Calu3 (cell line): ENCODE data around the gene VANGL1. TPM values are rescaled to one million over a fixed set of nuclear protein-coding genes. Genes with fewer than 3 reads are reported as not detected.

ENCODE experiments used
- BruUV-seq: library from RNA; stranded (reverse); fragments of 400-500 nt; replicated peaks from 2 replicates; lab custom pipeline; 2021; lab: Mats Ljungman, UMichigan
- CTCF ChIA-PET: fragments of 300-600 bp; sonication (Branson Sonifier 250); formaldehyde crosslinking; loops from one replicate; lab custom pipeline; 2022; ENCODE audit warnings: antibody characterized with exemption; lab: Charles Lee
- DNase-seq: peaks from one replicate; pipeline ENCODE4 v3.0.0; 2022
- H3K27ac Mint-ChIP-seq: one replicate; pipeline ENCODE4 v1.8.0; 2022; ENCODE audit warnings: mixed read lengths; ENCODE audit not compliant: unreplicated experiment
- H3K27me3 Mint-ChIP-seq: one replicate; pipeline ENCODE4 v1.8.0; 2022; ENCODE audit warnings: mixed read lengths; ENCODE audit not compliant: unreplicated experiment
- H3K36me3 Mint-ChIP-seq: one replicate; pipeline ENCODE4 v1.8.0; 2022; ENCODE audit warnings: mild to moderate bottlenecking, moderate library complexity, mixed read lengths; ENCODE audit not compliant: insufficient read depth, unreplicated experiment
- H3K4me1 Mint-ChIP-seq: one replicate; pipeline ENCODE4 v1.8.0; 2022; ENCODE audit warnings: mild to moderate bottlenecking, low read depth, mixed read lengths; ENCODE audit not compliant: unreplicated experiment
- H3K4me3 Mint-ChIP-seq: one replicate; pipeline ENCODE4 v1.8.0; 2022; ENCODE audit warnings: mild to moderate bottlenecking, low read depth, moderate library complexity, mixed read lengths; ENCODE audit not compliant: unreplicated experiment
- H3K9me3 Mint-ChIP-seq: one replicate; pipeline ENCODE4 v1.8.0; 2022; ENCODE audit warnings: low read depth, mixed read lengths; ENCODE audit not compliant: unreplicated experiment
- intact Hi-C: fragments of 100-400 bp; cut with micrococcal nuclease; formaldehyde crosslinking; loops from one replicate; pipeline ENCODE4 v1.10.0; 2022; ENCODE audit not compliant: unreplicated experiment
- total RNA-seq: library from RNA; stranded (reverse); gene quantifications from 2 replicates; pipeline ENCODE4 v1.2.3, GENCODE V29; 2022
- TF ChIP-seq, protein P1 (sequence below): fragments of 200-600 bp; IDR thresholded peaks from one replicate; pipeline ENCODE4 v1.8.0; 2022; ENCODE audit warnings: antibody characterized with exemption; ENCODE audit not compliant: unreplicated experiment

The VANGL1 gene
- total RNA-seq, 1 experiment from 2014 or later, result 22.4 TPM

DNA sequence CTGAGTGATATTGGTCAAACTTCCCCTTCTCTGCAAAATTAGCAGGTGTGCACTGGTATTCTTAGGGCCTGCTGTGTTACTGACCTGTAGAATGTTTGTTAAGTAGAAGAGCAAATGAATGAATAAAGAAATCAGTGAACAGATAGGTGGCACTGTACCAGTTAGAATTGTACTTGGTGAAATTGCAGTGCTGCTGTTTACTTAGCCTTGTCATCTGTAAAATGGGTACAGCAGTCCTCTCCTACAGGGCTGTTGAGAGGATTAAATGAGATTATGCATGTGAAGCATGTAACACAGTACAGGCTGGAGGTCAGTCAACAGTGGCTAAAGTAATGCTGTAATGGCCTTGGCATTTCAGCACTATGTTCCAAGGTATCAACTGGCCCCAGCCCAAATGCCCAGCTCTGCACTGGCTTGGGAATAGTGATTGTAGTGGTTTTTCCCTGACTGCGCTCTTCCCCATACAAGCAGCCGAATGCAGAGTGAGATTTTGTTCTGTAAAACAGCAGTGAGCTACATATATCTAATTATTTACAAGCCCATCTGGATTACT is 10.5 kb downstream of the VANGL1 start:
- Mint-ChIP-seq H3K36me3 (peaks cover 19% of the 10 kb centered on the region), H3K27me3 (no peaks in the 10 kb centered on the region), H3K4me1 (peaks cover 8% of the 10 kb centered on the region), H3K9me3 (no peaks in the 10 kb centered on the region), H3K4me3 (no peak overlapping the region), H3K27ac (no peak overlapping the region)
- no TSS peak for BruUV-seq
- TF ChIP-seq, protein P1, sequence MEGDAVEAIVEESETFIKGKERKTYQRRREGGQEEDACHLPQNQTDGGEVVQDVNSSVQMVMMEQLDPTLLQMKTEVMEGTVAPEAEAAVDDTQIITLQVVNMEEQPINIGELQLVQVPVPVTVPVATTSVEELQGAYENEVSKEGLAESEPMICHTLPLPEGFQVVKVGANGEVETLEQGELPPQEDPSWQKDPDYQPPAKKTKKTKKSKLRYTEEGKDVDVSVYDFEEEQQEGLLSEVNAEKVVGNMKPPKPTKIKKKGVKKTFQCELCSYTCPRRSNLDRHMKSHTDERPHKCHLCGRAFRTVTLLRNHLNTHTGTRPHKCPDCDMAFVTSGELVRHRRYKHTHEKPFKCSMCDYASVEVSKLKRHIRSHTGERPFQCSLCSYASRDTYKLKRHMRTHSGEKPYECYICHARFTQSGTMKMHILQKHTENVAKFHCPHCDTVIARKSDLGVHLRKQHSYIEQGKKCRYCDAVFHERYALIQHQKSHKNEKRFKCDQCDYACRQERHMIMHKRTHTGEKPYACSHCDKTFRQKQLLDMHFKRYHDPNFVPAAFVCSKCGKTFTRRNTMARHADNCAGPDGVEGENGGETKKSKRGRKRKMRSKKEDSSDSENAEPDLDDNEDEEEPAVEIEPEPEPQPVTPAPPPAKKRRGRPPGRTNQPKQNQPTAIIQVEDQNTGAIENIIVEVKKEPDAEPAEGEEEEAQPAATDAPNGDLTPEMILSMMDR, result no peak
- DNase-seq, result no peak
- intact Hi-C loops, result no loop called here
- CTCF ChIA-PET, result no interaction called here

DNA sequence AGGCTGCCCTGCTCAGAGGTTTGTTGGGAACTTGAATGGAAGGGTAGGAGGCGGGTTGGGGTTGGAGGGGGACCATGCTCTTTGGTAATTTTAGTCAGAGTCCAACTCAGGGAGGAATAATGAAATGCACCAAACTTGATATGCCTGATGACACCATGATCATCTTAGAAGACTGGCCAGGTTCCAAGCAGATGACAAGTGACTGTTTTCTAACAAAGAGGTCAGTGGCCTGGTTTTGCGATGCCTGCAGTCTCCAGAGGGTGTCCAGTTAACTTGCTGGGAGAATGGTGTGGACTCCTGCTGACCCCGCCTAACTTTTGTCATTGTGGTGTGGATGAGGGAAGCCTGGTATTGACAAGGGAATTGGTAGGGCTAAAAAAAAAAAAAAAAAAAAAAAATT is 12.4 kb downstream of the VANGL1 start:
- CTCF ChIA-PET, result no interaction called here
- BruUV-seq, result no TSS peak
- H3K36me3 Mint-ChIP-seq, result peaks cover 19% of the 10 kb centered on the region
- TF ChIP-seq, protein P1, result no peak
- no peak for DNase-seq
- no peaks in the 10 kb centered on the region for H3K9me3 Mint-ChIP-seq
- no peak overlapping the region for H3K27ac Mint-ChIP-seq
- H3K4me1 Mint-ChIP-seq, result peaks cover 8% of the 10 kb centered on the region
- H3K27me3 Mint-ChIP-seq, result no peaks in the 10 kb centered on the region
- H3K4me3 Mint-ChIP-seq, result no peak overlapping the region
- intact Hi-C loops, result no loop called here

DNA sequence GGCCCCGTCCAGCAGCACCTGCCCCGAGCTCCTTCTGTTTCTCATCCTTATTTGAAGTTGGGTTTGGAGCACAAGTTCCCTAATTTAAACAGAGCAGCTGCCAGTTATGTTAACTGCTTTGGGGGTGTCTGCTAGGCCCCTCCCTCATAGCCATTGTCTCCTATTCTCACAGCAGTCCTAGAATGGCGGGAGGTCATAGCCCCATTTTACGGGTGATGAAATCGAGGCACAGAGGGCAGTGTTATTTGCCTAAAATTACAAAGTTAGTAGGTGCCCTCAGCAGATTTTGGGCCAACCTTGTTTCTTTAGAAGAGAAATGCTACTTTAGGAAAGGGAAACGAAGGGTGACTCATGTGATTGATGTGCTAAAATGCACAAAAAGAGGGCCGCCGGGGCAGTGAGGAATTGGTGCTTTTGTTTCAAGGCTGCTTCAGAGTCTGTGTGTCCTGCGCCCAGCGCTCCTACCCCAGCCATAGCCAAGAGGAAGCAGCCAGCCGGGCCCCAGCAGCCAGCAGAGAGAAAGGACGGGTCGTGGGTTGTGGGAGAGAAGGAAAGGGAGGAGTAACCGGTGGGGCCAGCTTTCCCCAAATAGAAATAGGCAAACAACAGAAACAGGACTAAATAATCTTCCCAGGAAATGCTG is 13.0 kb downstream of the VANGL1 start:
- CTCF ChIA-PET, result no interaction called here
- no peak overlapping the region for H3K4me3 Mint-ChIP-seq
- H3K27me3 Mint-ChIP-seq, result no peaks in the 10 kb centered on the region
- no peak for DNase-seq
- no peak overlapping the region for H3K27ac Mint-ChIP-seq
- no TSS peak for BruUV-seq
- peaks cover 8% of the 10 kb centered on the region for H3K4me1 Mint-ChIP-seq
- no peaks in the 10 kb centered on the region for H3K9me3 Mint-ChIP-seq
- intact Hi-C loops, result no loop called here
- peaks cover 19% of the 10 kb centered on the region for H3K36me3 Mint-ChIP-seq
- TF ChIP-seq, protein P1, result no peak

DNA sequence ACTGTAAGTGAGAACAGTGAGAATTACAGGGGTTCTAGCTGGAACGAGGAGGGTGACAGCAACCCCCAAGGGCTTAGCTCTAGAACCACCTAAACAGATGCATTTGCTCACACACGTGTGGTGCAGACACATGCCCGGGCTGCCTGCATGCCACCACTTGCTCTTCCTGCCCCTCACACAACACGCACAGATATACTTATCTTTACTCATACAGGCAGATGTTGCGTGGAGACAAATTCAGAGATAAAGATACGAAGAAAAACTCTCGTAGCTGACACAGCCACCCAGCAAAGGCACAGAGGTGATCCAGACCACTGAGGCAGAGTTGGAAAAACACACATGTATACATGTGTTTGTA is 13.5 kb downstream of the VANGL1 start:
- no peak overlapping the region for H3K4me3 Mint-ChIP-seq
- BruUV-seq, result no TSS peak
- intact Hi-C loops, result no loop called here
- H3K4me1 Mint-ChIP-seq, result peaks cover 8% of the 10 kb centered on the region
- H3K27me3 Mint-ChIP-seq, result no peaks in the 10 kb centered on the region
- no peaks in the 10 kb centered on the region for H3K9me3 Mint-ChIP-seq
- DNase-seq, result no peak
- CTCF ChIA-PET, result no interaction called here
- peaks cover 19% of the 10 kb centered on the region for H3K36me3 Mint-ChIP-seq
- TF ChIP-seq, protein P1, result no peak
- H3K27ac Mint-ChIP-seq, result no peak overlapping the region
